Natural killer cell treated with Interleukin-12 subunit alpha and Interleukin-12 subunit beta and Interleukin-15 and Interleukin-18, amount 100 ng/mL, for 72 hours (primary cell): ENCODE measurements around the gene CASP8AP2. TPM values are rescaled to one million over a fixed set of nuclear protein-coding genes. Genes with fewer than 3 reads are reported as not detected.
A peak's percentile ranks its signal among the peaks of the same experiment; 100 is the strongest.
"Not testable (repeated sequence)": the region's sequence is repeated elsewhere in the genome, so short reads cannot be mapped to it uniquely, and the experiment has no call there.

Source experiments
- ATAC-seq, 2 donors: fragments of 150-1000 bp; cut with Tn5 transposase in 1 of 2; sonication (Bioruptor Pico), chemical (Tn5 transposase) in 1 of 2; 2 replicates each; pipeline ENCODE4 v1.10.0; 2021
- DNase-seq: peaks from one replicate; pipeline ENCODE4 v3.0.0; 2022; ENCODE audit warnings: low spot score
- H3K27ac Mint-ChIP-seq, 2 donors: 1 replicate in 1 of 2; 2 replicates in 1 of 2; pipeline ENCODE4 v1.8.0; 2022; ENCODE audit warnings: mixed read lengths in 2 of 2, mild to moderate bottlenecking in 1 of 2, moderate library complexity in 1 of 2
- H3K27me3 Mint-ChIP-seq, 2 donors: 1 replicate in 1 of 2; 2 replicates in 1 of 2; pipeline ENCODE4 v1.8.0; 2022; ENCODE audit warnings: mixed read lengths in 2 of 2
- H3K36me3 Mint-ChIP-seq: one replicate; pipeline ENCODE4 v1.8.0; 2022; ENCODE audit warnings: mixed read lengths
- H3K4me1 Mint-ChIP-seq, 2 donors: 1 replicate in 1 of 2; 2 replicates in 1 of 2; pipeline ENCODE4 v1.8.0; 2022; ENCODE audit warnings: low read depth in 2 of 2, mixed read lengths in 2 of 2, mild to moderate bottlenecking in 1 of 2
- H3K4me3 Mint-ChIP-seq: one replicate; pipeline ENCODE4 v1.8.0; 2022; ENCODE audit warnings: mixed read lengths
- H3K9me3 Mint-ChIP-seq: 2 replicates; pipeline ENCODE4 v1.8.0; 2022; ENCODE audit warnings: mixed read lengths
- total RNA-seq, 2 donors: library from RNA; stranded (reverse); gene quantifications; one replicate each; pipeline ENCODE4 v1.2.3, GENCODE V29; 2022

Gene CASP8AP2
- total RNA-seq, 2 donors from 2014 or later = 20.3 to 33.1 TPM

GRCh38 chr6:89834884-89835792 lies 5.5 kb downstream of the CASP8AP2 start:
- peak; percentile 88 to 95 for ATAC-seq

GRCh38 chr6:89836639-89837222 lies 7.1 kb downstream of the CASP8AP2 start:
- ATAC-seq = no peak
- Mint-ChIP-seq H3K4me3 (no peak overlapping the region), H3K27ac (peak overlapping the region in 1 of 2 donors; percentile 52), H3K4me1 (peaks cover 35 to 39% of the 10 kb centered on the region in 2 donors), H3K9me3 (no peaks in the 10 kb centered on the region), H3K36me3 (peaks cover 12% of the 10 kb centered on the region), H3K27me3 (no peaks in the 10 kb centered on the region)
- no peak for DNase-seq

More at GRCh38 chr6:89834884-89835792, 5.5 kb downstream of the CASP8AP2 start:
- Mint-ChIP-seq H3K27ac (peak overlapping the region; percentile 3 to 12), H3K36me3 (peaks cover 12% of the 10 kb centered on the region), H3K4me3 (peak overlapping the region; percentile 53), H3K27me3 (no peaks in the 10 kb centered on the region), H3K4me1 (peaks cover 40 to 46% of the 10 kb centered on the region in 2 donors), H3K9me3 (no peaks in the 10 kb centered on the region)
- DNase-seq = no peak

- ATAC-seq = no peak
- DNase-seq = no peak
- Mint-ChIP-seq H3K4me1 (peaks cover 29 to 33% of the 10 kb centered on the region in 2 donors), H3K27me3 (no peaks in the 10 kb centered on the region), H3K9me3 (no peaks in the 10 kb centered on the region), H3K27ac (no peak overlapping the region), H3K4me3 (no peak overlapping the region), H3K36me3 (peaks cover 6% of the 10 kb centered on the region)
Measured at GRCh38 chr6:89840538-89840937, 10.9 kb downstream of the CASP8AP2 start.

GRCh38 chr6:89842228-89842627 lies 12.5 kb downstream of the CASP8AP2 start:
- ATAC-seq (no peak), DNase-seq (no peak)
- Mint-ChIP-seq H3K36me3 (no peaks in the 10 kb centered on the region), H3K27me3 (no peaks in the 10 kb centered on the region), H3K4me3 (no peak overlapping the region), H3K9me3 (no peaks in the 10 kb centered on the region), H3K27ac (no peak overlapping the region), H3K4me1 (peaks cover 19 to 20% of the 10 kb centered on the region in 2 donors)

- H3K4me1 Mint-ChIP-seq = peaks cover 19 to 20% of the 10 kb centered on the region in 2 donors
- H3K9me3 Mint-ChIP-seq = no peaks in the 10 kb centered on the region
- ATAC-seq (no peak), DNase-seq (no peak)
- no peaks in the 10 kb centered on the region for H3K27me3 Mint-ChIP-seq
- no peaks in the 10 kb centered on the region for H3K36me3 Mint-ChIP-seq
- H3K4me3 Mint-ChIP-seq = no peak overlapping the region
- H3K27ac Mint-ChIP-seq = no peak overlapping the region
Measured at GRCh38 chr6:89843070-89843469, 13.4 kb downstream of the CASP8AP2 start.

GRCh38 chr6:89847513-89847912 lies 17.8 kb downstream of the CASP8AP2 start:
- H3K9me3 Mint-ChIP-seq, ATAC-seq, H3K27me3 Mint-ChIP-seq, DNase-seq, H3K4me3 Mint-ChIP-seq, H3K27ac Mint-ChIP-seq, H3K36me3 Mint-ChIP-seq: not testable (repeated sequence)
- peaks cover 6 to 11% of the 10 kb centered on the region in 2 donors for H3K4me1 Mint-ChIP-seq

GRCh38 chr6:89853068-89853467 lies 23.4 kb downstream of the CASP8AP2 start:
- Mint-ChIP-seq H3K27ac (no peak overlapping the region), H3K4me1 (peaks cover 0 to 5% of the 10 kb centered on the region in 2 donors), H3K27me3 (no peaks in the 10 kb centered on the region), H3K9me3 (no peaks in the 10 kb centered on the region), H3K36me3 (peaks cover 13% of the 10 kb centered on the region), H3K4me3 (no peak overlapping the region)
- no peak for ATAC-seq
- no peak for DNase-seq

- Mint-ChIP-seq H3K9me3 (no peaks in the 10 kb centered on the region), H3K4me1 (peaks cover 2 to 17% of the 10 kb centered on the region in 2 donors), H3K27ac (no peak overlapping the region), H3K36me3 (peaks cover 32% of the 10 kb centered on the region), H3K27me3 (no peaks in the 10 kb centered on the region), H3K4me3 (no peak overlapping the region)
- ATAC-seq (no peak), DNase-seq (no peak)
Measured at GRCh38 chr6:89858041-89858440, 28.4 kb downstream of the CASP8AP2 start.

- ATAC-seq (peak in 1 of 2 donors; percentile 77), DNase-seq (no peak)
- H3K27ac Mint-ChIP-seq = peak overlapping the region; percentile 23 to 40
- H3K36me3 Mint-ChIP-seq = peaks cover 36% of the 10 kb centered on the region
- peaks cover 2 to 18% of the 10 kb centered on the region in 2 donors for H3K4me1 Mint-ChIP-seq
- H3K4me3 Mint-ChIP-seq = no peak overlapping the region
- no peaks in the 10 kb centered on the region for H3K9me3 Mint-ChIP-seq
- H3K27me3 Mint-ChIP-seq = no peaks in the 10 kb centered on the region
Measured at GRCh38 chr6:89859744-89860143, 30.1 kb downstream of the CASP8AP2 start.

- Mint-ChIP-seq H3K4me3 (peak overlapping the region; percentile 3), H3K36me3 (peaks cover 44% of the 10 kb centered on the region), H3K27ac (peak overlapping the region in 1 of 2 donors; percentile 5), H3K27me3 (no peaks in the 10 kb centered on the region), H3K9me3 (no peaks in the 10 kb centered on the region), H3K4me1 (peaks cover 2 to 18% of the 10 kb centered on the region in 2 donors)
- ATAC-seq = no peak
- no peak for DNase-seq
Measured at GRCh38 chr6:89862273-89862672, 32.6 kb downstream of the CASP8AP2 start.

GRCh38 chr6:89862698-89863097 lies 33.0 kb downstream of the CASP8AP2 start:
- H3K9me3 Mint-ChIP-seq = no peaks in the 10 kb centered on the region
- DNase-seq (no peak), ATAC-seq (peak in 1 of 2 donors; percentile 51)
- H3K27me3 Mint-ChIP-seq = no peaks in the 10 kb centered on the region
- H3K4me3 Mint-ChIP-seq = no peak overlapping the region
- peaks cover 46% of the 10 kb centered on the region for H3K36me3 Mint-ChIP-seq
- H3K27ac Mint-ChIP-seq = peak overlapping the region in 1 of 2 donors; percentile 5
- H3K4me1 Mint-ChIP-seq = peaks cover 2 to 18% of the 10 kb centered on the region in 2 donors

- Mint-ChIP-seq H3K9me3 (no peaks in the 10 kb centered on the region), H3K27ac (no peak overlapping the region), H3K4me3 (no peak overlapping the region), H3K4me1 (peaks cover 4 to 12% of the 10 kb centered on the region in 2 donors), H3K27me3 (no peaks in the 10 kb centered on the region), H3K36me3 (peaks cover 46% of the 10 kb centered on the region)
- DNase-seq (no peak), ATAC-seq (no peak)
Measured at GRCh38 chr6:89866024-89866678, 36.5 kb downstream of the CASP8AP2 start.

GRCh38 chr6:89873721-89874120 lies 44.0 kb downstream of the CASP8AP2 start:
- H3K4me1 Mint-ChIP-seq = peaks cover 0 to 2% of the 10 kb centered on the region in 2 donors
- H3K4me3 Mint-ChIP-seq = no peak overlapping the region
- H3K9me3 Mint-ChIP-seq = no peaks in the 10 kb centered on the region
- H3K36me3 Mint-ChIP-seq = peaks cover 1% of the 10 kb centered on the region
- DNase-seq (no peak), ATAC-seq (no peak)
- H3K27me3 Mint-ChIP-seq = no peaks in the 10 kb centered on the region
- no peak overlapping the region for H3K27ac Mint-ChIP-seq

GRCh38 chr6:89874438-89874837 lies 44.8 kb downstream of the CASP8AP2 start:
- no peak overlapping the region for H3K4me3 Mint-ChIP-seq
- H3K27me3 Mint-ChIP-seq = no peaks in the 10 kb centered on the region
- no peak overlapping the region for H3K27ac Mint-ChIP-seq
- peaks cover 0 to 2% of the 10 kb centered on the region in 2 donors for H3K4me1 Mint-ChIP-seq
- no peaks in the 10 kb centered on the region for H3K9me3 Mint-ChIP-seq
- no peaks in the 10 kb centered on the region for H3K36me3 Mint-ChIP-seq
- no peak for ATAC-seq
- DNase-seq = no peak
